ENCODE data around the gene GUCY1B1. TPM values are rescaled to one million over a fixed set of nuclear protein-coding genes. Genes with fewer than 3 reads are reported as not detected.
A peak's percentile ranks its signal among the peaks of the same experiment; 100 is the strongest.

GUCY1B1 gene
- total and polyA plus RNA-seq, 11 donors = 12.5 to 30.7 (median 18.5) TPM

DNA sequence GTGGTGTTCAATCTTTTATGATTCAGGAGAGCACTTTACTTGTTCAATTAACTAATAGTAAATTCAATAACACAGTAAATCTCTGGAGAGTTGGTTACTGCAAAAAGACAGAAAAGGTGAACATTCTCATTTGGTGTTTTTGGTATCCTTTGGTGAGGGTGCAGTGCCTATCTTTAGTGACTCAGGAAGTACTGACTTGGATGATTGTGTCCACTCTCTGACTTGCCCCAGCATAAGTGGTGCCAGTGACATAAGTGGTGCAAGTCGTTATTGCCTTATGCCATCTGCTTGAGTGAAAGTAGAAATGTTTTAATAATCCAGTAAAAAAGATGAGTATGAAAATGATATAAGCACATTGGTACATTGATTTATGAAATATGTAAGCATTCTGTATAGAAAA is 27.0 kb downstream of the GUCY1B1 start:
- no peak overlapping the region for H3K27ac ChIP-seq
- no peaks in the 10 kb centered on the region for H3K27me3 ChIP-seq
- peaks cover 0 to 22% (median 9%) of the 10 kb centered on the region in 9 donors for H3K36me3 ChIP-seq
- intact Hi-C loops (cut with DNase I) = loop anchor here in 9 of 10 donors (2.0 to 10.0 kb wide), 11 partner anchors 121 to 384 kb away; partner anchors contain the start of gene GUCY1A1 (in 1 of the 9)
- H3K9me3 ChIP-seq = no peaks in the 10 kb centered on the region
- no peak overlapping the region for H3K4me3 ChIP-seq
- peaks cover 0 to 40% (median 7%) of the 10 kb centered on the region in 12 donors for H3K4me1 ChIP-seq
- 42 to 47% (median 45%) methylated on average over 1 of the region's 1 CpG for WGBS, 4 donors
- TF ChIP-seq POLR2A (IDR thresholded peaks at IDR 0.05) = no peak
- TF ChIP-seq, protein P1, sequence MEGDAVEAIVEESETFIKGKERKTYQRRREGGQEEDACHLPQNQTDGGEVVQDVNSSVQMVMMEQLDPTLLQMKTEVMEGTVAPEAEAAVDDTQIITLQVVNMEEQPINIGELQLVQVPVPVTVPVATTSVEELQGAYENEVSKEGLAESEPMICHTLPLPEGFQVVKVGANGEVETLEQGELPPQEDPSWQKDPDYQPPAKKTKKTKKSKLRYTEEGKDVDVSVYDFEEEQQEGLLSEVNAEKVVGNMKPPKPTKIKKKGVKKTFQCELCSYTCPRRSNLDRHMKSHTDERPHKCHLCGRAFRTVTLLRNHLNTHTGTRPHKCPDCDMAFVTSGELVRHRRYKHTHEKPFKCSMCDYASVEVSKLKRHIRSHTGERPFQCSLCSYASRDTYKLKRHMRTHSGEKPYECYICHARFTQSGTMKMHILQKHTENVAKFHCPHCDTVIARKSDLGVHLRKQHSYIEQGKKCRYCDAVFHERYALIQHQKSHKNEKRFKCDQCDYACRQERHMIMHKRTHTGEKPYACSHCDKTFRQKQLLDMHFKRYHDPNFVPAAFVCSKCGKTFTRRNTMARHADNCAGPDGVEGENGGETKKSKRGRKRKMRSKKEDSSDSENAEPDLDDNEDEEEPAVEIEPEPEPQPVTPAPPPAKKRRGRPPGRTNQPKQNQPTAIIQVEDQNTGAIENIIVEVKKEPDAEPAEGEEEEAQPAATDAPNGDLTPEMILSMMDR (IDR thresholded peaks at IDR 0.05) = no peak
- DNase-seq (peak in 1 of 5 donors; percentile 24), ATAC-seq (peak in 2 of 4 donors; percentile 54 to 55)

DNA sequence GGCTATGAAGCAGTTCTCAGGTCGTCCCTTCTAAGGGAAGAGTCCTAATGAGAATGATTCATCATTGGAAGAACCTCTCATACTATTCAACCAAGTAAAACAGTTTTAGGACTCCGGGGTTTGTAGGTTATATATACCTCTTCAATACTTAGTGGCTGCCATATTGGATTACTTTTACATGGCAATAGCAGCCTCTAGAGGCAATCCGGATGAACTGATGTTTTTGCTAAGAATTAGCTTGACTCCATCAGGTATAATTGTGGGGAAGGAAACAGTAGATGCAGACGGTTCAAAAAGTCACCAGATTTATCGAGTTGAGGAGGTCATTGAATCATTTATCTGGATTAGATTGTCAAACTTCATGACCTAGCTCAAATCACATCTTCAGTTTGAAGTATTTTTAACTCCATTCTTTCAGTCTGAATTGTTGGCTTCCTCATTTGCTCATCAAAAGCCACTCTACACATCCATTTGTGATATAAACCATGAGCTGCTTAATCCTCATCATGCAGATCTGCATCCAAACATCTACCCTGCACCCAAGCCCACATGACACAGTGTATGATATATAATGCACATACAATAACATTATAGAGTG is 28.4 kb downstream of the GUCY1B1 start:
- H3K36me3 ChIP-seq = peaks cover 0 to 32% (median 9%) of the 10 kb centered on the region in 9 donors
- TF ChIP-seq, protein P1 (IDR thresholded peaks at IDR 0.05) = peak; percentile 54 to 88 (median 76)
- no peak for TF ChIP-seq POLR2A (IDR thresholded peaks at IDR 0.05)
- H3K4me3 ChIP-seq = no peak overlapping the region
- intact Hi-C loops (cut with DNase I) = loop anchor here (1.0 to 10.0 kb wide), 12 partner anchors 122 to 385 kb away; partner anchors contain the start of gene GUCY1A1 (in 1 of the 10)
- H3K4me1 ChIP-seq = peaks cover 0 to 40% (median 7%) of the 10 kb centered on the region in 12 donors
- H3K27me3 ChIP-seq = no peaks in the 10 kb centered on the region
- peak; percentile 38 to 91 (median 86) for ATAC-seq
- H3K9me3 ChIP-seq = no peaks in the 10 kb centered on the region
- H3K27ac ChIP-seq = no peak overlapping the region
- no peak for DNase-seq
- WGBS, 4 donors = 13 to 26% (median 18%) methylated on average over 5 of the region's 5 CpGs

DNA sequence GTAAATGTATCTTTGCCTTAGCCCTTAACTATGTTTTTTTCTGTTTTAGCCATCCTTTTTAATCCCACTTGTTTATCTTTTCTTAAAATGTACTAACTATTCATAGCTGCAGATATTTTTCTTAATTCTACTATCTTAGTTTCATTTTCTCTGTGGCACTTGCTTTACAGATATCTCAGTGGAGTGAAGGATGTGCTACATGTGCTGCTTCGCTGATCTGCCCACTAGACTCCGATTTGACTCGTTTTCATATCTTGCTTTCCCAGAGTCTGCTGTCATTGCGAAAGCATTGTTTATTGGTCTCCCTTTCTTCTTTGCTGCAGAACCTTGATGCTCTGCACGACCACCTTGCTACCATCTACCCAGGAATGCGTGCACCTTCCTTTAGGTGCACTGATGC is 30.6 kb downstream of the GUCY1B1 start:
- no peak overlapping the region for H3K27ac ChIP-seq
- H3K9me3 ChIP-seq = no peaks in the 10 kb centered on the region
- no peak for TF ChIP-seq POLR2A (IDR thresholded peaks at IDR 0.05)
- TF ChIP-seq, protein P1 (IDR thresholded peaks at IDR 0.05) = no peak
- peaks cover 0 to 28% (median 6%) of the 10 kb centered on the region in 12 donors for H3K4me1 ChIP-seq
- no peak for ATAC-seq
- no peak for DNase-seq
- peaks cover 0 to 50% (median 16%) of the 10 kb centered on the region in 9 donors for H3K36me3 ChIP-seq
- H3K27me3 ChIP-seq = no peaks in the 10 kb centered on the region
- intact Hi-C loops (cut with DNase I) = loop anchor here in 7 of 10 donors (2.0 to 10.0 kb wide), 8 partner anchors 125 to 387 kb away; partner anchors contain the start of gene GUCY1A1 (in 1 of the 7)
- WGBS, 4 donors = 57 to 62% (median 60%) methylated on average over 6 of the region's 6 CpGs
- peak overlapping the region in 3 of 12 donors; percentile 8 to 27 (median 15) for H3K4me3 ChIP-seq

DNA sequence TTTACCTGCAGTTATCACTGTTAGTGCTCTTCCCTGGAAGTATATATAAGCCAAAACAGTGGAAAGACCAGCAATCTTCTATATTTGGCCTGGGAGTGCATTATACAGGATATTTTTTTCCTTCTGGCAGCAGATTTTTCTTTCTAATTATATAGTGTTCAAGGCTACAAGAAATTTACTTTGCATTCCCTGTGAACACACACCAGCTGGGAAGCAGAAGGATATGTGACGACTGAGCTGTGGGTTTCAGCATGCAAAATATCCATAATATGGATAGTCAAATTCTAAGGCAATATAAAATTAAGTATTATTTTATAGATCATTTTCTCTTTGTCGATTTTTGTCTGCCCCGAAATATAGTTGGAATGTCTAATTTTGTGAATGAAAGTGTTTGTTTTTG is 31.2 kb downstream of the GUCY1B1 start:
- intact Hi-C loops (cut with DNase I) = loop anchor here in 7 of 10 donors (2.0 to 10.0 kb wide), 8 partner anchors 125 to 388 kb away; partner anchors contain the start of gene GUCY1A1 (in 1 of the 7)
- no peak for DNase-seq
- Histone ChIP-seq H3K4me1 (peaks cover 0 to 22% (median 6%) of the 10 kb centered on the region in 12 donors), H3K9me3 (no peaks in the 10 kb centered on the region), H3K27ac (no peak overlapping the region), H3K4me3 (no peak overlapping the region), H3K27me3 (no peaks in the 10 kb centered on the region), H3K36me3 (peaks cover 0 to 56% (median 16%) of the 10 kb centered on the region in 9 donors)
- no peak for ATAC-seq
- 52 to 88% (median 79%) methylated on average over 3 of the region's 3 CpGs for WGBS, 4 donors
- TF ChIP-seq POLR2A (IDR thresholded peaks at IDR 0.05) = no peak
- TF ChIP-seq, protein P1 (IDR thresholded peaks at IDR 0.05) = no peak

All from heart left ventricle (tissue), 16 donors.